Right renal cortex interstitium (tissue), 3 donors: Measurements from ENCODE around the gene ARMC7. TPM values are rescaled to one million over a fixed set of nuclear protein-coding genes. Genes with fewer than 3 reads are reported as not detected.
A peak's percentile ranks its signal among the peaks of the same experiment; 100 is the strongest.
"Not testable (repeated sequence)": the region's sequence is repeated elsewhere in the genome, so short reads cannot be mapped to it uniquely, and the experiment has no call there.

Experiments
- DNase-seq, 3 donors: peaks; one replicate each; pipeline ENCODE4 v3.0.0-alpha.2; 2013; ENCODE audit warnings: low read depth in 3 of 3, low spot score in 2 of 3
- polyA plus RNA-seq, 3 donors: library from polyadenylated mRNA; unstranded; fragments of 120-200 nt; gene quantifications; one replicate each; pipeline ENCODE4 v1.2.1, GENCODE V29; 2013; ENCODE audit not compliant: insufficient read length in 3 of 3

ARMC7 gene
- polyA plus RNA-seq, 3 donors: 15.4 to 18.8 (median 16.3) TPM

- DNase-seq: not testable (repeated sequence)
These were observed 18.2 kb downstream of the ARMC7 start for GRCh38 chr17:75127936-75128335.

DNA sequence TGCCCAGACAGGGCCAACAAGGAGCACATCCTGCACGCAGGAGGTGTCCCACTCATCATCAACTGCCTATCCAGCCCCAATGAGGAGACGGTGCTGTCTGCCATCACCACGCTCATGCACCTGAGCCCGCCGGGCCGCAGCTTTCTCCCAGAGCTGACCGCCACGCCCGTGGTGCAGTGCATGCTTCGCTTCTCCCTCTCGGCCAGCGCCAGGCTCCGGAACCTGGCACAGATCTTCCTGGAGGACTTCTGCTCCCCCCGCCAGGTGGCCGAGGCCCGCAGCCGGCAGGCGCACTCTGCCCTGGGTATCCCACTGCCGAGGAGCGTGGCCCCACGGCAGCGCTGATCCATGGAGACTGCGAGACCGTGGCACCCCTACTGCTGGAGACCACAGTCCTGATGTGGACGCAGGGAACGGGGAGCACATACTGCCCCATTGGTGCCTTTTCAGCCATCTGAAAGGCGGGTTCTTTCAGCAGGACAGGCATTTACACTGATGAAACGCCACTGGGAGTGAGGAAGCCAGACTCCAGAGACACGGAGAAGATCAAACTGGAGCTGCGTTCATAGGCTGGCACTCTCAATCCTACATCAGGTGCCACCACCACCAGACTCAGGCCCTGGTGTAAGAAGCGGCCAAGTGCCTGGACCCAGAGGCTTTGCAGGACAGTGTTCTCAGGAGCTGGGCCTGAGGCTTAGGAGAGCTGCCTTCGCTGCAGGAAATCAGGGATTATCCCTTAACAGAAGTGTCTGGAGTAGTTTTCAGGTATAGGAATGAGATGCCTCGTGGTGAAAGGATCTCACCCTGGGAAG lies 19.1 kb downstream of the ARMC7 start:
- no peak for DNase-seq

- no peak for DNase-seq
These were observed 19.8 kb downstream of the ARMC7 start for GRCh38 chr17:75129576-75129975.

DNA sequence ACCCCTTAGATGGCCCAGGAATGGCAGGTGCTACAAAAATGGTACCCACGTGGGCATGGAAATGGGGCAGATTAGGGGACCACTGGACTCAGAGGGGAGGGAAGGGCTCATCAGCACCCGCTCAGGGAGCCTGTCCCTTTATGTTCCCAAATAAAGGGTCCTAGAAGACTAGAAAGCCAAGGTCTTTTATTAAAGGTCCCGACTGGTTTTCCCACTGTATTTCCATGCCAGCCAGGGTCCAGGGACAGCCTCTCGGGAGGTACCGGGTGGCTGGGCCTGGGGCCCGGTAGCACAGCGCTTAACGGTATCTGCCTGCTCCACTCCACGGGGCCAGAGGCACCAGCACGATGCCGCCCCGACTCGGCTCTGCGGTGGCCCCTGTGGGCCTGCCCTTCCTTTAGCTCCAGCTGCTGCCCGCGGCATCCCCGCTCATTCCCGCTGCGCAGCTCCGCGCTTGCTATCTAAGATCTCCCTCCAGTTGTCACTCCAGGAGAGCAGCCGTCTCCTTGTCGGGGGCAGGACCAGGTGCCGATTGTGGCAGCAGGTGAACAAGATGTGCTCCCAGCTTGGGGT lies 20.4 kb downstream of the ARMC7 start:
- no peak for DNase-seq

DNA sequence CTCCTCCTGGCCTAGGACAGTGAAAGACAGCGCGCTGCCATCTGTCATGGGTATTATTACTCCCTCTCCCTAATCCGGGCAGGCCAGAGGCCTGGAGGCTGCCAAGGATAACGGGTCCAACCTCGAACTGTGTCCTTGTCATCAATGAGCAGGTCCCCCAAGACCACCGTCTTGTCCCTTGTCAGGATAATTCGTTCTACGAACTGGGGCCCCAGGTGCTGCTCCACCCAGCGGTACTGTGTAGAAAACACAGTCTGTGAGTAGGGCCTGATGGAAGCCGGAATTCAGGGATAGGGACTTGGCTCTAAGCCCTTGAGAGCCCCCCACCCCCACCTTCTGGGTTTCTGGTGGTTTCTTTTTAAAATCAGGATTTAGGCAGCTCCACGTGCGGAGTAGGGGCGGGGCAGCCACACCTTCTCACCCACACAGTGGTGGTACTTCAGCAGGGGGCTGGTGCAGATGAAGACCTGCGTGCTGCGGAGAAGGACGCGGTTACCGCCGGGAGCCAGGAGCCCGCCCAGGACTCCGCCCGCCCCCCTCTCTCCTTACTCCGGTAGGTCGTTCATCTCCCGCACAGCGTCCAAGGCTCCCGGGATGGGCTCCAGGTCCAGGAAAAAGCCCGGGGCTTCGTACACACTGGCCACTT lies 21.0 kb downstream of the ARMC7 start:
- peak in 1 of 3 donors; percentile 29 for DNase-seq

DNA sequence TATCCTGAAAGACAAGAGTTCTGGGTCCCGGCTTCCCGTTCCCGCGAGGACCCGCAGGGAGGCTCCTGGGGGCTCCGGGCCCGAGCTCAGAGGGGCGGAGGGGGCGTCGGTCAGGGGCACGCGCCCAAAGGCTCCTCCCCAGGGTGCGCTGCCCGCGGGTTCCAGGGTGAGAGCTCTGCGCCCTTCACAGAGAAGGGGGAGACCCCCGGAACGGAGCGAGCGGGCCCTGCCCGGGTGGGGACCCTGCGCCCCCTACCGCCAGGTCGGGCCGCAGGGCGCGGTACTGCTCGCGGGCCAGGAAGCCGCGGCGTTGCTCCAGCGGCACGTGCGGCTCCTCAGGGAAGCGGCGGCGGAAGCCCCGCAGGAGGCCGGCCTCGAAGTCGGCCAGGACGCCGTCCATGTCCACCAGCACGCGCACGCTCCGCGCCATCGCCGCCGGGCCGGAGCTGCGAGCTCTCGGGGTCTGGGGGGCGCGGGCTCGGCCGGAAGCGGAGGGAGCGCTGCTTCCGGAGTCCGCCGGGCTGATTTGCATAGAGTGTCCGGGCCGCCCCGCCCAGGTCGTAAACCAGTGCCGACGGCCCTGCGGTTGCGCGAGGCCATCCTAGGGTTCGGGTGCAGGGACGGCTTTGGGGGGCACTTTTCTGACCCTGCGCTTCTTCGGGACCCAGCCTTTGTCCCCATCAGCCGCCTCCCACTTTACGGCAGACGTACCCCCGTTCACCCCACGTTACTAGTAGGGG lies 21.7 kb downstream of the ARMC7 start, which contains the start of gene NT5C:
TSS of gene NT5C (minus strand) at position 465 of the 740 bp plus-strand sequence. CDS start at position 430, 35 bp downstream.
- peak in 2 of 3 donors; percentile 48 to 80 for DNase-seq

DNA sequence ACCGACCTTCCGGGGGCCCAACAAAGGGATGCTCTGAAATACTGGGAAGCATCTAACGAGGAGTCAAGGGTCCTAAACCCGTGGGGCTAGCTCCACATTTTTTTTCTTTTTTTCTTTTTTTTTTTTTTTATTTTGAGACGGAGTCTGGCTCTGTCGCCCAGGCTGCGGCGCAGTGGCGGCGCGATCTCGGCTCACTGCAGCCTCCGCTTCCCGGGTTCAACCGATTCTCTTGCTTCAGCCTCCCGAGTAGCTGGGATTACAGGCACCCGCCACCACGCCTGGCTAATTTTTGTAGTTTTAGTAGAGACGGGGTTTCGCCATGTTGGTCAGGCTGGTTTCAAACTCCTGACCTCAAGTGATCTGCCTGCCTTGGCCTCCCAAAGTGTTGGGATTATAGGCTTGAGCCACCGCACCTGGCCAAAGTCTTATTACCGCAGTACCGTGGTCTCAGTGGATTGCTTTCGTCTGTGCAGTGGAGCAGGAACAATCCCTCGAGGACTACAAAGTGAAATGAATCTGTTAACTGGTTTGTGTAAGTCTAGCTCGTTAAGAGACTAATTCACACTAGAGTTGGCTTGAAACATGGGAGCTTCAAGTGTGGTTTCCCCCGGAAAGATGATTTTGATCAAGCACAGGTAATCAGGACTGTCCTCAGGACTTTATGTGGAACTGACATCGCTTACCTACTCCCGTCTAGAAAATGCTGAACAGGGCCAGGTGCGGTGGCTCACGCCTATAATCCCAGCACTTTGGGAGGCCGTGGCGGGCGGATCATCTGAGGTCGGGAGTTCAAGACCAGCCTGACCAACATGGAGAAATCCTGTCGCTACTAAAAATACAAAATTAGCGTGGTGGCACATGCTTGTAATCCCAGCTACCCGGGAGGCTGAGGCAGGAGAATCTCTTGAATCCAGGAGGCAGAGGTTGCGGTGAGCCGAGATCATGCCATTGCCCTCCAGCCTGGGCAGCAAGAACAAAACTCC lies 22.5 kb downstream of the ARMC7 start:
- DNase-seq: not testable (repeated sequence)

- DNase-seq: no peak
These were observed 23.2 kb downstream of the ARMC7 start for GRCh38 chr17:75133001-75133400.

GRCh38 chr17:75133607-75134347 lies 24.0 kb downstream of the ARMC7 start:
- not testable (repeated sequence) for DNase-seq

GRCh38 chr17:75135452-75135851 lies 25.7 kb downstream of the ARMC7 start:
- no peak for DNase-seq

- DNase-seq: no peak
These were observed 26.2 kb downstream of the ARMC7 start for GRCh38 chr17:75135946-75136345.

DNA sequence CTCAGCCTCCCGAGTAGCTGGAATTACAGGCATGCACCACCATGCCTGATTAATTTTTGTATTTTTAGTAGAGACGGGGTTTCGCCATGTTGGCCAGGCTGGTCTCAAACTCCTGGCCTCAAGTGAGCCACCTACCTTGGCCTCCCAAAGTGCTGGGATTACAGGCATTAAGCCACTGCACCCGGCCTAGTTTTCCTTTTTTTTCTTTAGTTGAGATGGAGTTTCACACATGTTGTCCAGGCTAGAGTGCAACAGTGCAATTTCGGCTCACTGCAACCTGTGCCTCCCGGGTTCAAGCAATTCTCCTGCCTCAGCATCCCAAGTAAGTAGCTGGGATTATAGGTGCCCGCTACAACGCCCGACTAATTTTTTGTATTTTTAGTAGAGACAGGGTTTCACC lies 28.0 kb downstream of the ARMC7 start:
- not testable (repeated sequence) for DNase-seq

- no peak for DNase-seq
These were observed 28.8 kb downstream of the ARMC7 start for GRCh38 chr17:75138519-75138918.

DNA sequence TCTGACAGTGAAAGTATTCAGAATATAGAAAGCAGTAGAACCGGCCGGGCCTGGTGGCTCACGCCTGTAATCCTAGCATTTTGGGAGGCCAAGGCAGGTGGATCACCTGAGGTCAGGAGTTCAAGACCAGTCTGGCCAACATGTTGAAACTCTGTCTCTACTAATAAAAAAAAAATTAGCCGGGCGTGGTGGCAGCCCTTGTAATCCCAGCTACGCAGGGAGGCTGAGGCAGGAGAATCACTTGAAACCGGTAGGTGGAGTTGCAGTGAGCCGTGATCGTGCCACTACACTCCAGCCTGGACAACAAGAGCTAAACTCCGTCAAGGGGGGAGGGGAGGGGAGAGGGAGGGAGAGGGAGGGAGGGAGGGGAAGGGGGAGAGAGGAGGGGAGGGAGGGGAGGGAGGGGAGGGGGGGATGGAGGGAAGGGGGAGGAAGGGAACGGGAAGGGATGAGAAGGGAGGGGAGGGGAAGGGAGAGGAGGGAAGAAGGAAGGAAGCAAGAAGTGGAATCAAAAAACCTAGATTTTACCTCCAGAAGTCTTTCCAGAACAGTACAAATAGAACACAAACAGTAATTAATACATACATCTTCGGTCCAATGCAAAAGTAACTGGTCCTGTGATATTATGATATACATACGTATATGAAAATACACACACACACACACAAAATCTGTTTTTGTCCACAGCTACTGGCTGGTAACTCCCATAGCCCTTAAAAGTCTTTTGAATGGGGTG lies 32.6 kb downstream of the ARMC7 start:
- no peak for DNase-seq

DNA sequence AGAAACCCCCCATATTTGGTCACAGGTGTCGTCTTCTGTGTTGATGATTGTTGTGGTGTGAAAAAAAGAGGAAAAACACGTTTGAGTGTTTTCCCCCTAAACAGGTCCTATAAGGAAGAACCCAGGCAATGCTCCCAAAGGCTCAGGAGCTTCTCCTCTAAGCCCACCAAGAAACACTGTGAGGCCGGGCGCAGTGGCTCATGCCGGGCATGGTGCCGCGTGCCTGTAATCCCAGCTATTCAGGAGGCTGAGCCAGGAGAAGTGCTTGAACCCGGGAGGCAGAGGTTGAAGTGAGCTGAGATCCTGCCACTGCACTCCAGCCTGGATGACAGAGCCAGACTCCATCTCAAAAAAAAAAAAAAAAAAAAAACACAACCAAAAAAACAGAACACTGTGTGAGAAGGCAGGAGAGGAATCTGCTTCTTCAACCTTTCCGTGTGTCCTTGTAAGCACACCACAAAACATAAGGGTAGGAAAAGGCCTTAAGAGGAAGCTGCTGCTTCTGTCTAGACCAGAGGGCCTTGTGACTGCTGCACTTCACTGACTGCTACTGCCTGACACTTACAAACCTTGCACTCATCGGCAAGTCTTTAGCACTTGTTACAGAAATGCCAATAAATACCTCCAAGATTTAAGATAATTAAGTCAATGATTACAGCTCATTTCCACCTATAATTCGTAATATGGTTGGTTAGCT lies 35.2 kb downstream of the ARMC7 start:
- DNase-seq: no peak

DNA sequence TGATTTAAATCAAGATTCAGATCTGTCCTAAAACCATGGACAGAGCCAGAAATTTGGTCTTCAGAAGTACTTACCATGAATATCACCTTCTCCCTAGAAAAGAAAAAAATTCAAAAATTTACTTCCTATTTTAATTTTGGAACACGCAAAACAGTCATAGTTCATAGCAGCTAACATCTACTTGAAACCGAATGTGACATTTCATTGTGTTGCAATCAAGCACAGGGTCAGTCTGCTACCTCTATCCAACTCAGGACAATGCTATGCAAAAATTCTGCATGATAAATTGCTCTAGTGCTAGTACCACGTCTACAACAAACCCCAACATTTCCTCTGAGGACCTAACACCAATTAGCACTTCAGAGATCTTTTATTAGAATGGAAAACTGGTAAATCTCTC lies 36.8 kb downstream of the ARMC7 start:
- DNase-seq: no peak

- no peak for DNase-seq
These were observed 38.2 kb downstream of the ARMC7 start for GRCh38 chr17:75147878-75148546.
